HG02970 (cell line): ENCODE results near the gene GJA3.

Experiments
- ATAC-seq: cut with Tn5 transposase; IDR thresholded peaks from one replicate; pipeline ENCODE4 v1.9.1; 2021; ENCODE audit warnings: mild to moderate bottlenecking, moderate library complexity, moderate number of reproducible peaks; ENCODE audit not compliant: unreplicated experiment, low FRiP score

The GJA3 gene

GRCh38 chr13:20185366-20186056 is 24.7 kb upstream of the GJA3 start:
- ATAC-seq, result no peak

GRCh38 chr13:20182231-20182846 is 21.5 kb upstream of the GJA3 start:
- ATAC-seq, result no peak

GRCh38 chr13:20181188-20181587 is 20.3 kb upstream of the GJA3 start:
- ATAC-seq, result no peak

GRCh38 chr13:20178156-20178555 is 17.3 kb upstream of the GJA3 start:
- ATAC-seq, result no peak

- no peak for ATAC-seq
Observed at GRCh38 chr13:20177049-20177831, 16.4 kb upstream of the GJA3 start.

GRCh38 chr13:20175907-20176652 is 15.2 kb upstream of the GJA3 start:
- no peak for ATAC-seq

- ATAC-seq, result no peak
Observed at GRCh38 chr13:20175406-20175794, 14.5 kb upstream of the GJA3 start.

- no peak for ATAC-seq
Observed at GRCh38 chr13:20174656-20175405, 14.0 kb upstream of the GJA3 start.

- no peak for ATAC-seq
Observed at GRCh38 chr13:20173116-20173746, 12.4 kb upstream of the GJA3 start.

- no peak for ATAC-seq
Observed at GRCh38 chr13:20171364-20171763, 10.5 kb upstream of the GJA3 start.

- no peak for ATAC-seq
Observed at GRCh38 chr13:20170921-20171320, 10.1 kb upstream of the GJA3 start.

- no peak for ATAC-seq
Observed at GRCh38 chr13:20168396-20168795, 7.5 kb upstream of the GJA3 start.

- no peak for ATAC-seq
Observed at GRCh38 chr13:20165417-20166257, 4.8 kb upstream of the GJA3 start.

GRCh38 chr13:20161951-20162300 is 1.1 kb upstream of the GJA3 start:
- ATAC-seq, result no peak

- peak; percentile 44 for ATAC-seq
Observed at GRCh38 chr13:20161275-20161950, 561 bp upstream of the GJA3 start.

GRCh38 chr13:20159646-20160305 is 1.1 kb downstream of the GJA3 start:
- no peak for ATAC-seq

GRCh38 chr13:20157151-20157796 is 3.6 kb downstream of the GJA3 start:
- no peak for ATAC-seq
